Measurements from ENCODE around the gene OSBPL5.

Gene OSBPL5

GRCh38 chr11:3101921-3102640, 63.0 kb downstream of the OSBPL5 start:
- Histone ChIP-seq H3K27me3 (ENCODE audit: control insufficient read depth in 5 of 5, insufficient read depth in 4 of 5, low read length in 5 of 5) (no peaks in the 10 kb centered on the region), H3K9me3 (ENCODE audit: control insufficient read depth in 5 of 5, low read length in 5 of 5) (no peaks in the 10 kb centered on the region), H3K9ac (ENCODE audit: low read length in 5 of 5) (no peak overlapping the region), H3K27ac (ENCODE audit: low read depth, low read length) (no peak overlapping the region), H3K4me1 (ENCODE audit: control insufficient read depth in 5 of 5, insufficient read depth in 5 of 5, low read length in 5 of 5) (peaks cover 0 to 24% (median 3%) of the 10 kb centered on the region in 5 donors), H3K36me3 (ENCODE audit: control insufficient read depth in 5 of 5, insufficient read depth in 5 of 5, low read length in 5 of 5) (peaks cover 9 to 65% (median 53%) of the 10 kb centered on the region in 5 donors), H3K4me3 (ENCODE audit: low read depth in 1 of 5, low read length in 5 of 5) (no peak overlapping the region)

- peaks cover 0 to 44% (median 21%) of the 10 kb centered on the region in 5 donors for H3K4me1 ChIP-seq (ENCODE audit: control insufficient read depth in 5 of 5, insufficient read depth in 5 of 5, low read length in 5 of 5)
- peaks cover 9 to 46% (median 37%) of the 10 kb centered on the region in 5 donors for H3K36me3 ChIP-seq (ENCODE audit: control insufficient read depth in 5 of 5, insufficient read depth in 5 of 5, low read length in 5 of 5)
- H3K9ac ChIP-seq (ENCODE audit: low read length in 5 of 5), result no peak overlapping the region
- peak overlapping the region; percentile 21 for H3K27ac ChIP-seq (ENCODE audit: low read depth, low read length)
- no peaks in the 10 kb centered on the region for H3K27me3 ChIP-seq (ENCODE audit: control insufficient read depth in 5 of 5, insufficient read depth in 4 of 5, low read length in 5 of 5)
- H3K9me3 ChIP-seq (ENCODE audit: control insufficient read depth in 5 of 5, low read length in 5 of 5), result no peaks in the 10 kb centered on the region
- H3K4me3 ChIP-seq (ENCODE audit: low read depth in 1 of 5, low read length in 5 of 5), result no peak overlapping the region
Measured at GRCh38 chr11:3099178-3099577, 65.9 kb downstream of the OSBPL5 start.

- no peak overlapping the region for H3K4me3 ChIP-seq (ENCODE audit: low read depth in 1 of 5, low read length in 5 of 5)
- peak overlapping the region; percentile 88 for H3K27ac ChIP-seq (ENCODE audit: low read depth, low read length)
- no peak overlapping the region for H3K9ac ChIP-seq (ENCODE audit: low read length in 5 of 5)
- H3K4me1 ChIP-seq (ENCODE audit: control insufficient read depth in 5 of 5, insufficient read depth in 5 of 5, low read length in 5 of 5), result peaks cover 3 to 66% (median 40%) of the 10 kb centered on the region in 5 donors
- H3K9me3 ChIP-seq (ENCODE audit: control insufficient read depth in 5 of 5, low read length in 5 of 5), result no peaks in the 10 kb centered on the region
- H3K27me3 ChIP-seq (ENCODE audit: control insufficient read depth in 5 of 5, insufficient read depth in 4 of 5, low read length in 5 of 5), result no peaks in the 10 kb centered on the region
- peaks cover 9 to 47% (median 32%) of the 10 kb centered on the region in 5 donors for H3K36me3 ChIP-seq (ENCODE audit: control insufficient read depth in 5 of 5, insufficient read depth in 5 of 5, low read length in 5 of 5)
Measured at GRCh38 chr11:3096909-3097530, 68.1 kb downstream of the OSBPL5 start.

GRCh38 chr11:3095712-3096361, 69.3 kb downstream of the OSBPL5 start:
- H3K4me1 ChIP-seq (ENCODE audit: control insufficient read depth in 5 of 5, insufficient read depth in 5 of 5, low read length in 5 of 5), result peaks cover 3 to 71% (median 46%) of the 10 kb centered on the region in 5 donors
- peak overlapping the region; percentile 88 for H3K27ac ChIP-seq (ENCODE audit: low read depth, low read length)
- H3K27me3 ChIP-seq (ENCODE audit: control insufficient read depth in 5 of 5, insufficient read depth in 4 of 5, low read length in 5 of 5), result no peaks in the 10 kb centered on the region
- no peaks in the 10 kb centered on the region for H3K9me3 ChIP-seq (ENCODE audit: control insufficient read depth in 5 of 5, low read length in 5 of 5)
- H3K9ac ChIP-seq (ENCODE audit: low read length in 5 of 5), result no peak overlapping the region
- no peak overlapping the region for H3K4me3 ChIP-seq (ENCODE audit: low read depth in 1 of 5, low read length in 5 of 5)
- peaks cover 9 to 46% (median 30%) of the 10 kb centered on the region in 5 donors for H3K36me3 ChIP-seq (ENCODE audit: control insufficient read depth in 5 of 5, insufficient read depth in 5 of 5, low read length in 5 of 5)

- peak overlapping the region; percentile 88 for H3K27ac ChIP-seq (ENCODE audit: low read depth, low read length)
Measured at GRCh38 chr11:3094223-3094824, 70.8 kb downstream of the OSBPL5 start.

GRCh38 chr11:3093281-3094191, 71.6 kb downstream of the OSBPL5 start:
- Histone ChIP-seq H3K27me3 (ENCODE audit: control insufficient read depth in 5 of 5, insufficient read depth in 4 of 5, low read length in 5 of 5) (no peaks in the 10 kb centered on the region), H3K9ac (ENCODE audit: low read length in 5 of 5) (peak overlapping the region in 1 of 5 donors; percentile 37), H3K9me3 (ENCODE audit: control insufficient read depth in 5 of 5, low read length in 5 of 5) (no peaks in the 10 kb centered on the region), H3K36me3 (ENCODE audit: control insufficient read depth in 5 of 5, insufficient read depth in 5 of 5, low read length in 5 of 5) (peaks cover 3 to 48% (median 40%) of the 10 kb centered on the region in 5 donors), H3K4me1 (ENCODE audit: control insufficient read depth in 5 of 5, insufficient read depth in 5 of 5, low read length in 5 of 5) (peaks cover 3 to 51% (median 43%) of the 10 kb centered on the region in 5 donors), H3K4me3 (ENCODE audit: low read depth in 1 of 5, low read length in 5 of 5) (no peak overlapping the region), H3K27ac (ENCODE audit: low read depth, low read length) (peak overlapping the region; percentile 88)

More at GRCh38 chr11:3094223-3094824, 70.8 kb downstream of the OSBPL5 start:
- Histone ChIP-seq H3K27me3 (ENCODE audit: control insufficient read depth in 5 of 5, insufficient read depth in 4 of 5, low read length in 5 of 5) (no peaks in the 10 kb centered on the region), H3K9ac (ENCODE audit: low read length in 5 of 5) (peak overlapping the region in 1 of 5 donors; percentile 23), H3K9me3 (ENCODE audit: control insufficient read depth in 5 of 5, low read length in 5 of 5) (no peaks in the 10 kb centered on the region), H3K4me3 (ENCODE audit: low read depth in 1 of 5, low read length in 5 of 5) (no peak overlapping the region), H3K36me3 (ENCODE audit: control insufficient read depth in 5 of 5, insufficient read depth in 5 of 5, low read length in 5 of 5) (peaks cover 7 to 48% (median 39%) of the 10 kb centered on the region in 5 donors), H3K4me1 (ENCODE audit: control insufficient read depth in 5 of 5, insufficient read depth in 5 of 5, low read length in 5 of 5) (peaks cover 3 to 58% (median 43%) of the 10 kb centered on the region in 5 donors)

- peak overlapping the region in 1 of 5 donors; percentile 37 for H3K9ac ChIP-seq (ENCODE audit: low read length in 5 of 5)
- no peak overlapping the region for H3K4me3 ChIP-seq (ENCODE audit: low read depth in 1 of 5, low read length in 5 of 5)
- H3K9me3 ChIP-seq (ENCODE audit: control insufficient read depth in 5 of 5, low read length in 5 of 5), result no peaks in the 10 kb centered on the region
- H3K27me3 ChIP-seq (ENCODE audit: control insufficient read depth in 5 of 5, insufficient read depth in 4 of 5, low read length in 5 of 5), result no peaks in the 10 kb centered on the region
- H3K4me1 ChIP-seq (ENCODE audit: control insufficient read depth in 5 of 5, insufficient read depth in 5 of 5, low read length in 5 of 5), result peaks cover 3 to 51% (median 43%) of the 10 kb centered on the region in 5 donors
- no peak overlapping the region for H3K27ac ChIP-seq (ENCODE audit: low read depth, low read length)
- peaks cover 3 to 56% (median 44%) of the 10 kb centered on the region in 5 donors for H3K36me3 ChIP-seq (ENCODE audit: control insufficient read depth in 5 of 5, insufficient read depth in 5 of 5, low read length in 5 of 5)
Measured at GRCh38 chr11:3092603-3093141, 72.4 kb downstream of the OSBPL5 start.

- peaks cover 0 to 56% (median 40%) of the 10 kb centered on the region in 5 donors for H3K36me3 ChIP-seq (ENCODE audit: control insufficient read depth in 5 of 5, insufficient read depth in 5 of 5, low read length in 5 of 5)
Measured at GRCh38 chr11:3091846-3092602, 73.1 kb downstream of the OSBPL5 start.

More at GRCh38 chr11:3091846-3092602, 73.1 kb downstream of the OSBPL5 start:
- H3K4me1 ChIP-seq (ENCODE audit: control insufficient read depth in 5 of 5, insufficient read depth in 5 of 5, low read length in 5 of 5), result peaks cover 3 to 51% (median 43%) of the 10 kb centered on the region in 5 donors
- H3K9me3 ChIP-seq (ENCODE audit: control insufficient read depth in 5 of 5, low read length in 5 of 5), result no peaks in the 10 kb centered on the region
- no peak overlapping the region for H3K27ac ChIP-seq (ENCODE audit: low read depth, low read length)
- H3K9ac ChIP-seq (ENCODE audit: low read length in 5 of 5), result no peak overlapping the region
- no peaks in the 10 kb centered on the region for H3K27me3 ChIP-seq (ENCODE audit: control insufficient read depth in 5 of 5, insufficient read depth in 4 of 5, low read length in 5 of 5)
- H3K4me3 ChIP-seq (ENCODE audit: low read depth in 1 of 5, low read length in 5 of 5), result no peak overlapping the region

Data from subcutaneous abdominal adipose tissue (tissue), 5 donors.